Posterior vena cava (tissue), 2 donors: ENCODE data around the gene CEACAM18. TPM values are rescaled to one million over a fixed set of nuclear protein-coding genes. Genes with fewer than 3 reads are reported as not detected.
"Not testable (repeated sequence)": the region's sequence is repeated elsewhere in the genome, so short reads cannot be mapped to it uniquely, and the experiment has no call there.

Experiments
- DNase-seq: peaks from one replicate; pipeline ENCODE4 v3.0.0-alpha.2; 2020; ENCODE audit warnings: low spot score
- intact Hi-C, 2 donors: fragments of 100-400 bp; cut with DNase I; formaldehyde crosslinking; loops; one replicate each; pipeline versions ENCODE4 v1.14.1 to v1.14.2; 2022 to 2023
- long read RNA-seq, 2 donors: library from polyadenylated mRNA; unstranded; transcript quantifications; one replicate each; pipeline ENCODE4 v2.0.0, GENCODE V29; 2020 to 2021
- total RNA-seq, 2 donors: library from RNA; stranded (reverse); fragmentation: NEBNext Ultra II Directional; extraction: Animal tissue kit (Norgen Biotek cat#: 25700); gene quantifications; one replicate each; pipeline ENCODE4 v1.2.1, GENCODE V29; 2021
- donor health status: DM: yes; HTN: yes; CAD: no.
- donor health status: DM: yes; HTN: yes; CAD: no.

Gene CEACAM18
- total RNA-seq, result not detected
- long read RNA-seq, donor 1, result 0 reads
- long read RNA-seq, donor 2, result 0 reads

- DNase-seq, result no peak
- intact Hi-C loops, result loop anchor here in 1 of 2 donors (10.0 kb wide), 1 partner anchor 296 kb away; no protein-coding TSS in a partner anchor
Measured at GRCh38 chr19:51478381-51479234, at the start of gene CEACAM18. CEACAM18 (plus strand) TSS chr19:51478539.

DNA sequence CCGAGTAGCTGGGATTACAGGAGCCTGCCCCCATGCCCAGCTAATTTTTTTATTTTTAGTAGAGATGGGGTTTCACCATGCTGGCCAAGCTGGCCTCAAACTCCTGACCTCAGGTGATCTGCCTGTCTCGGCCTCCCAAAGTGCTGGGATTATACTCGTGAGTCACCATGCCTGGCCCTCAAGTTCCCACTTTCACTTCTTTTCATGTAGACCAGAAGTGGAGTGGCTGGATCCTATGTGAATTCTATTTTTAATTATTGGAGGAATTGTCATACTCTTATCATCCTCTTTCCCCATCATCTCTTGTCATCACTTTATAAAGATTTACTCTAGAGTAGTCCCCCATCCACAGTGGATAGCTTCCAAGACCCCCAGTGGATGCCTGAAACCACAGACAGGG lies 48.1 kb upstream of the CEACAM18 start:
- intact Hi-C loops, result no loop called here
- DNase-seq, result no peak

- intact Hi-C loops, result no loop called here
Measured at GRCh38 chr19:51431124-51431523, 47.2 kb upstream of the CEACAM18 start.

DNA sequence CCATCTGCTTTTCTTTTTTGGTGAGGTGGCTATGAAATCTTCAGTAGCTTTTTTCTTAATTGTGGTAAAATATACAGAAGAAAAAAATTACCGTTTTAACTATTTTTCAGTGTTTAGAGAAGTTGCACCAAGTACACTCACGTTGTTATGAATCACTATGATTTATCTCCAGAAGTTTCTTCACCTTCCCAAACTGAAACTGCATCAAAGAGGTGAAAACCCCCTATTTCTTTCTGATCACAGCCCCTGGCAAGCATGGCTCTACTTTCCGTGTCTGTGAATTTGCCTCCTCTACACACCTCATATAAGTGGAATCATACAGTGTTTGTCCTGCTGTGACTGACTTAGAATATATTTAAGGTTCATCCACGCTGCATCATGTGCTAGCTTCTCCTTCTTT lies 45.3 kb upstream of the CEACAM18 start:
- intact Hi-C loops, result no loop called here

More at GRCh38 chr19:51431124-51431523, 47.2 kb upstream of the CEACAM18 start:
- no peak for DNase-seq

GRCh38 chr19:51434456-51434855 lies 43.9 kb upstream of the CEACAM18 start:
- intact Hi-C loops, result no loop called here
- no peak for DNase-seq

More for the DNA sequence above, 45.3 kb upstream of the CEACAM18 start:
- DNase-seq, result no peak

DNA sequence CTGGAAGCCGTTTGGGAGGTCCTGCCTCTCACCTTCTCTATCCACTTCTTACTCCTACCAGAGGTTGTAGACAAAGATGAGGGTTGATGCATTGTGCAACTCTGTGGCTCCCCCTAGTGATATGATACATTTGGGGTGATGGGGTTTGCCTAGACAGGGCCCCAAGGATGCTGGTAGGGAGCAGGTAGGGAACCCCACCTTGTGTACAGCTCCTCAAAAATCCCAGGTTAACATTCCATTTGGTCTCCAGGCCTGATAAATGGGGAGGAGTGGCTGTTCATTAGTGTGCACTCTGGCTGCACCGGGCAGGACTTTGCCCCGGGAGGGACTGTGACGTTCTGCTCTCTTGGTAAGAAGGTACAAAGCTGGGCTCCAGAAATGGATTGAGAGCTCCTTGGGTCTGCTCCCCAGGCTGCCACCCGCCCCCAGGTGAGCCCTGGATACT lies 39.3 kb upstream of the CEACAM18 start:
- intact Hi-C loops, result loop anchor here in 1 of 2 donors (5.0 kb wide), 1 partner anchor 102 kb away; no protein-coding TSS in a partner anchor
- no peak for DNase-seq

DNA sequence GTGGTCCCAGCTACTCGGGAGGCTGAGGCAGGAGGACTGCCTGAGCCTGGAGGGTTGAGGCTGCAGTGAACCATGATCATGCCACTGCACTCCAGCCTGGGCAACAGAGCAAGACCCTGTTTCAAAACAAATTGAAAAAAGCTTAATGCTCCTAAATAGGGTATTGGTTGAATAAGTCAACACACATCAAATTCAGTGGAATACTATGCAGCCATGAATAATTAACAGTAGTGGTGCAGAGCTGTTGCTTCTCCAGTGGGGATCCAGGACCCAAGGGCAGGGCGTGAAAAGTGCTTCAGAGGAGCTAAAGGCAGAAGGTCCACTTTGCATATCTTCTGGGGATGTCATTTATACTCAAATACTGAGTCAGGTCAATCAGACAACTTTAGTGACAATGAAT lies 38.3 kb upstream of the CEACAM18 start:
- intact Hi-C loops, result no loop called here
- DNase-seq, result no peak

DNA sequence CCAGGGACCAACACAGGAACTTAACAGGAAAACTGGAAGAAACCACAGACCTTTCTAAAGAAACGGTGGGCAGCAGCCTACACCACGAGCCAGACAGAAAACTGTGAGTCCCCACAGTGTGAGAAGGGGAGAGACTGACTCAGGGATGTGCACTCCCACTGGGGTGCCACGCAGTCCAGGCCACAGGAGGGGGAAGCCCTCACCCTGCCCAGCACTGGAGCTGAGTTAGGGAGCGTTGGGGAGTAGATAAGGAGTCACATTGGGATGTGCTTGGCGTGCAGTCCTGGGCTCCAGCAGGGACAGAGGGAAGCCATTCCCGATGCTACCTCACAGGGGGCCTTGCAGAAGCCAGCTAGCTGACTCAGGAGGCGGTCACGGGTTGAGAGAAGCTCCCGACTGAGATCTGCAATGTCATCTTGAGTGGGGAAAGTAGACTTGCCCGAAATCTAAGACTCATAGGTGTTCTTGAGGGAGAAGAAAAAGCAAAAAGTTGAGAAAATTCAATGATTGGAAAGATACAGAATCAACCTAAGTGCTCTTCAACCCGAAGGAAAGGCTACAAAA lies 37.4 kb upstream of the CEACAM18 start:
- DNase-seq, result no peak
- intact Hi-C loops, result no loop called here

GRCh38 chr19:51441410-51442390 lies 36.6 kb upstream of the CEACAM18 start:
- no peak for DNase-seq

GRCh38 chr19:51447510-51447909 lies 30.8 kb upstream of the CEACAM18 start:
- intact Hi-C loops, DNase-seq: not testable (repeated sequence)

More at GRCh38 chr19:51441410-51442390, 36.6 kb upstream of the CEACAM18 start:
- intact Hi-C loops, result no loop called here

DNA sequence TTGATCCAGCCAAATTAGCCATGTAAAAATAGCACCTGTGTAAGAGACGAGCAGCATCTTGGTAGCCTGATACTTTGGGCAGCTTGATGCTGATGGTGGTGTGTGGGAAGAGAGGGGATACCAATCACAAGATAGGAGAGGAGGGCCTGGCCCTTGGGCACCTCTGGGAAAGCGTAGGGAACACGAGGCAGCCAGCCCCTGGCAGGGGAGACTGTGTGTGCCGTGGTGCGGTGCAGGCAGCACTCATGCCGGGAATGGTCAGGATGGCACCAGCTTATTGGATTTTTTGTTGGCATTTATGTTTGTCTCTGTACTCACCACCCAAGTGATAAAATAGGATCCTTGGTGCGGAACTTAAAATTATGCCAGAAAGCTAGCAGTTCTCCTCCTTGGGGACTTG lies 30.3 kb upstream of the CEACAM18 start:
- no peak for DNase-seq
- intact Hi-C loops, result no loop called here

GRCh38 chr19:51448411-51449016 lies 29.8 kb upstream of the CEACAM18 start:
- intact Hi-C loops, result no loop called here
- DNase-seq, result no peak

DNA sequence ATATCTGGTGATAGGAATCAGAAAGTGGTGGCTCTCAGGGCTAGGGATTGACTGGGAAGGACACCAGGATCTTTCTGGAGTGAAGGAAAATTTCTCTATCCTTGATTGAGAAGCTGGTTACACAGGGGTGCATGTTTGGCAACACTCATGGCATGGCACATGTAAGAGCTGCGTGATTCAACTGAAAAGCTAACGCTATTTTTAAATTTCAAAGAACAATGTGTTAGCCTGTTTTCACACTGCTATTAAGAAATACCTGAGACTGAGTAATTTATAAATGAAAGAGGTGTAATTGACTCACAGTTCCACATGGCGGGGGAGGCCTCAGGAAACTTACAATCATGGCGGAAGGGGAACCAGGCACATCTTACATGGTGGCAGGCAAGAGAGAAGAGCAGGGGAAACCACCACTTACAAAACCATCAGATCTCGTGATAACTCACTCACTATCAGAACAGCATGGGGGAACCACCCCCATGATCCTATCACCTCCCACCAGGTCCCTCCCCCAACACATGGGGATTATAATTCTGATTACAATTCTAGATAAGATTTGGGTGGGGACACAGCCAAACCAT lies 27.5 kb upstream of the CEACAM18 start:
- intact Hi-C loops, result no loop called here
- DNase-seq, result no peak

- intact Hi-C loops, result loop anchor here in 1 of 2 donors (5.0 kb wide), 1 partner anchor 1876 kb away; the partner anchor contains the start of gene ZNF845
- DNase-seq, result peak; percentile 76
Measured at GRCh38 chr19:51456541-51457290, 21.6 kb upstream of the CEACAM18 start.

DNA sequence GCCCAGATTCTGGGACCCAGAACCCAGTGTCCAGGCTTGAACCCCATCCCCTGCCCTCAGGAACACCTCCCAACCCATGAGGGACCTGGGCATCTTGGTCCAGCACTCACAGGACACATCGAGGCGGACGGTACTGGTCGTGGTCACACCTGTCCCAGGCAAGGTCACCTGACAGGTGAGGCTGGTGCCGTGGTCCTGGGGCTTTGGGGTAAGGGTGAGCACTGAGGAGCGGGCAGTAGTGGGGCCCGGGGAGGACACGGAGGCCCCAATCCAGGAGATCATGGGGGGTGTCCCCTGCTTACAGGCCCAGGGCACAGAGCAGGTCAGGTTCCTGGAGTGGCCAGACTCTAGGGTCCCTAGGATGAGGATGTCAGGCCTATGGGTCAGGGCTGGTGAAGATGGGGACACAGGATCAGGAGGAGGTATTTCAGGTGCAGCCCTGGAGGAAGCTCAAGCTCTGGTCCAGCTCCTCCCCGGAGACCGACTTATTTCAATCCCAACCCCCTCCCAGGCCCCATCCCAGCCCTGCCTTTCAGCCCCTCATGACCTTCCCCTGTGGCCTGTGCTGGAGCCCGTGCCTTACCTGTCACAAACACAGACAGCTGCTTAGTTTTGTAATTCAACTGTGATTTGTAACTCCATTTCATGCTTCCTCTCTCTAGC lies 20.9 kb upstream of the CEACAM18 start:
- intact Hi-C loops, result loop anchor here in 1 of 2 donors (5.0 kb wide), 1 partner anchor 1875 kb away; the partner anchor contains the start of gene ZNF845
- peak; percentile 57 for DNase-seq

GRCh38 chr19:51458051-51458645 lies 20.2 kb upstream of the CEACAM18 start, which contains the start of gene SIGLEC8:
SIGLEC8 (minus strand) TSS chr19:51458454; CDS start chr19:51458387, 67 bp downstream.
- DNase-seq, result peak; percentile 50
- intact Hi-C loops, result loop anchor here in 1 of 2 donors (5.0 kb wide), 1 partner anchor 1874 kb away; the partner anchor contains the start of gene ZNF845
